ENCODE measurements around the gene TEX22.

Gene TEX22

DNA sequence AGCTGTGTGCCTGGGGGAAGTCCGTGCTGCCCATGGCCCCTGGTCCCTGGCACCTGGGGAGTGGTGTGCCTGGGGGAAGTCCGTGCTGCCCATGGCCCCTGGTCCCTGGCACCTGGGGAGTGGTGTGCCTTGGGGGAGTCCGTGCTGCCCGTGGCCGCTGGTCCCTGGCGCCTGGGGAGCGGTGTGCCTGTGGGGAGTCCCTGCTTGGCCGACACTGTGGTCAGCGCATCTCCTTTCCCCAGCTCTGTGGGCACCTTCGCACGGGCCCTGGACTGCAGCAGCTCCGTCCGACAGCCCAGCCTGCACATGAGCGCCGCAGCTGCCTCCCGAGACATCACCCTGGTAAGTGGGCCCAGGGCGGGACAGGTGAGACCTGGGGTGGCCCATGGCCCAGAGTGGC, 61.8 kb downstream of the TEX22 start:
- no peaks in the 10 kb centered on the region for H3K9me3 ChIP-seq (ENCODE audit: control insufficient read depth, insufficient read depth, low read length)
- H3K4me1 ChIP-seq (ENCODE audit: insufficient read depth, low read length): no peaks in the 10 kb centered on the region; the same call in 1 of the 2 replicates
- no peak overlapping the region for H3K9ac ChIP-seq (ENCODE audit: low read depth, low read length)
- peaks cover 2% of the 10 kb centered on the region; the same call in 1 of the 2 replicates for H3K36me3 ChIP-seq (ENCODE audit: insufficient read depth, low read length)

GRCh38 chr14:105460616-105461015, 62.3 kb downstream of the TEX22 start:
- peaks cover under 1% of the 10 kb centered on the region; the same call in 1 of the 2 replicates for H3K4me1 ChIP-seq (ENCODE audit: insufficient read depth, low read length)
- no peaks in the 10 kb centered on the region for H3K9me3 ChIP-seq (ENCODE audit: control insufficient read depth, insufficient read depth, low read length)
- peaks cover 2% of the 10 kb centered on the region; the same call in 1 of the 2 replicates for H3K36me3 ChIP-seq (ENCODE audit: insufficient read depth, low read length)
- H3K9ac ChIP-seq (ENCODE audit: low read depth, low read length): no peak overlapping the region

- Histone ChIP-seq H3K9me3 (ENCODE audit: control insufficient read depth, insufficient read depth, low read length) (no peaks in the 10 kb centered on the region), H3K4me1 (ENCODE audit: insufficient read depth, low read length) (peaks cover 5% of the 10 kb centered on the region; the same call in 1 of the 2 replicates), H3K9ac (ENCODE audit: low read depth, low read length) (no peak overlapping the region), H3K36me3 (ENCODE audit: insufficient read depth, low read length) (no peaks in the 10 kb centered on the region; the same call in 1 of the 2 replicates)
Observed at GRCh38 chr14:105461903-105462302, 63.6 kb downstream of the TEX22 start.

Measured in ES-I3 (cell line).